ENCODE measurements around the gene RTF1. TPM values are rescaled to one million over a fixed set of nuclear protein-coding genes. Genes with fewer than 3 reads are reported as not detected.
"Not testable (repeated sequence)": the region's sequence is repeated elsewhere in the genome, so short reads cannot be mapped to it uniquely, and the experiment has no call there.

Gene RTF1
- total RNA-seq, 1 experiment from 2014 or later: 47.6 TPM

- TF ChIP-seq CTCF (conservative IDR thresholded peaks at IDR 0.05; ENCODE audit: low read depth, low read length) (no peak), EZH2 (IDR thresholded peaks at IDR 0.05; ENCODE audit: borderline replicate concordance, low read depth, low read length, poor library complexity, severe bottlenecking) (no peak)
- H3K4me3 ChIP-seq (ENCODE audit: low read depth, low read length, poor library complexity, severe bottlenecking): no peak overlapping the region
- BruUV-seq (replicated peaks): no TSS peak
- DNase-seq (ENCODE audit: low spot score): no peak
- H3K4me1 ChIP-seq (ENCODE audit: insufficient read depth, low read length, poor library complexity, severe bottlenecking): no peaks in the 10 kb centered on the region
- no peaks in the 10 kb centered on the region for H3K9me3 ChIP-seq (ENCODE audit: low read depth, low read length, poor library complexity, severe bottlenecking)
- no peaks in the 10 kb centered on the region for H3K27me3 ChIP-seq (replicated peaks; ENCODE audit: insufficient read depth, low read depth, low read length, poor library complexity)
- H3K36me3 ChIP-seq (ENCODE audit: insufficient read depth, low read length, poor library complexity, severe bottlenecking): peaks cover 13% of the 10 kb centered on the region
- ChIA-PET CTCF (no interaction called here), POLR2A (ENCODE audit: low non-redundant PET) (no interaction called here)
- no peak overlapping the region for H3K27ac ChIP-seq (ENCODE audit: low read depth, low read length, poor library complexity, severe bottlenecking)
- intact Hi-C loops (cut with micrococcal nuclease; ENCODE audit: unreplicated experiment): no loop called here
These were observed 18.3 kb downstream of the RTF1 start for GRCh38 chr15:41435037-41435786.

DNA sequence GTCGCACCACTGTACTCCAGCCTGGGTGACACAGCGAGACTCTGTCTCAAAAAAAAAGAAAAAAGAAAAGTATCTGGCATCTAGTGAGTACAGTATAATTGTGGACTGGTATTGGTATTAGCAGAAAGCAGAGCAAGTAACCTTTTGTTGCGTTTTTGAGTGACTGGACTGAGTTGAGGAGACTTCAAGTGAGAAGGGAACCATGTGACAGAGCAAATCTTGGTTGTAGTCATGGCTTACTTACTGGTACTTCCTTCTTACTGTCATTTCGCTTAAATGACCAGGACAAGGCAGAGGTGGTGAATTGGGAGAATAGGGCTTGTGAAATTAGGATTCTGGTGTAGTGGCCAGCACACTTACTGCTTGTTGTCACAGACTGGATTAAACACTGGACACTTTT is 20.6 kb downstream of the RTF1 start:
- no peak overlapping the region for H3K4me3 ChIP-seq (ENCODE audit: low read depth, low read length, poor library complexity, severe bottlenecking)
- H3K27ac ChIP-seq (ENCODE audit: low read depth, low read length, poor library complexity, severe bottlenecking): peak overlapping the region; percentile 10
- DNase-seq (ENCODE audit: low spot score): no peak
- H3K36me3 ChIP-seq (ENCODE audit: insufficient read depth, low read length, poor library complexity, severe bottlenecking): peaks cover 26% of the 10 kb centered on the region
- H3K27me3 ChIP-seq (replicated peaks; ENCODE audit: insufficient read depth, low read depth, low read length, poor library complexity): no peaks in the 10 kb centered on the region
- no peaks in the 10 kb centered on the region for H3K9me3 ChIP-seq (ENCODE audit: low read depth, low read length, poor library complexity, severe bottlenecking)
- POLR2A ChIA-PET (ENCODE audit: low non-redundant PET): no interaction called here
- TF ChIP-seq EZH2 (IDR thresholded peaks at IDR 0.05; ENCODE audit: borderline replicate concordance, low read depth, low read length, poor library complexity, severe bottlenecking) (no peak), CTCF (conservative IDR thresholded peaks at IDR 0.05; ENCODE audit: low read depth, low read length) (no peak)
- no peaks in the 10 kb centered on the region for H3K4me1 ChIP-seq (ENCODE audit: insufficient read depth, low read length, poor library complexity, severe bottlenecking)
- intact Hi-C loops (cut with micrococcal nuclease; ENCODE audit: unreplicated experiment): no loop called here
- CTCF ChIA-PET: no interaction called here
- no TSS peak for BruUV-seq (replicated peaks)

GRCh38 chr15:41438206-41438605 is 21.3 kb downstream of the RTF1 start:
- intact Hi-C loops (cut with micrococcal nuclease; ENCODE audit: unreplicated experiment): no loop called here
- no TSS peak for BruUV-seq (replicated peaks)
- ChIA-PET CTCF (interaction anchor here (0.6 to 0.7 kb wide), 3 partner anchors 28 to 457 kb away, joined by 3 to 5 read pairs (median 4); no protein-coding TSS in a partner anchor), POLR2A (ENCODE audit: low non-redundant PET) (interaction anchor here (0.6 kb wide), 1 partner anchor 45 kb away, joined by 5 read pairs; no protein-coding TSS in a partner anchor)
- H3K4me3 ChIP-seq (ENCODE audit: low read depth, low read length, poor library complexity, severe bottlenecking): no peak overlapping the region
- H3K4me1 ChIP-seq (ENCODE audit: insufficient read depth, low read length, poor library complexity, severe bottlenecking): no peaks in the 10 kb centered on the region
- no peaks in the 10 kb centered on the region for H3K9me3 ChIP-seq (ENCODE audit: low read depth, low read length, poor library complexity, severe bottlenecking)
- no peaks in the 10 kb centered on the region for H3K27me3 ChIP-seq (replicated peaks; ENCODE audit: insufficient read depth, low read depth, low read length, poor library complexity)
- DNase-seq (ENCODE audit: low spot score): no peak
- H3K27ac ChIP-seq (ENCODE audit: low read depth, low read length, poor library complexity, severe bottlenecking): peak overlapping the region; percentile 11
- H3K36me3 ChIP-seq (ENCODE audit: insufficient read depth, low read length, poor library complexity, severe bottlenecking): peaks cover 26% of the 10 kb centered on the region
- TF ChIP-seq CTCF (conservative IDR thresholded peaks at IDR 0.05; ENCODE audit: low read depth, low read length) (no peak), EZH2 (IDR thresholded peaks at IDR 0.05; ENCODE audit: borderline replicate concordance, low read depth, low read length, poor library complexity, severe bottlenecking) (no peak)

DNA sequence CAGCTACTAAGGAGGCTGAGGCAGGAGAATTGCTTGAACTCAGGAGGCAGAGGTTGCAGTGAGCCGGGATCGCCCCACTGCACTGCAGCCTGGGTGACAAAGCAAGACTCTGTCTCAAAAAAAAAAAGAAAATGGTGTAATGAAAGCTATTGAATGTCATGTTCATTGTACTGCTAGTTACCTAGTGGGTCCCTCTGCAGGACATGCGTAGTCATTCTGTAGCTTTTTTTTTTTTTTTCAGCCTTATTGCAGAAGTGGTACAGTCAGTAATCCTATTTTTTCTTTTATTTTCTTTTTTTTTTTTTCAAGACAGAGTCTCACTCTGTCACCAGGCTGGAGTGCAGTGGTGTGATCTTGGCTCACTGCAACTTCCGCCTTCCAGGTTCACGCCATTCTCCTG is 21.9 kb downstream of the RTF1 start:
- DNase-seq (ENCODE audit: low spot score); BruUV-seq (replicated peaks): not testable (repeated sequence)
- POLR2A ChIA-PET (ENCODE audit: low non-redundant PET): interaction anchor here (0.6 kb wide), 3 partner anchors 44 to 417 kb away, joined by 3 to 5 read pairs (median 3); no protein-coding TSS in a partner anchor

More for the DNA sequence above, 21.9 kb downstream of the RTF1 start:
- H3K27me3 ChIP-seq (replicated peaks; ENCODE audit: insufficient read depth, low read depth, low read length, poor library complexity); intact Hi-C loops (cut with micrococcal nuclease; ENCODE audit: unreplicated experiment); H3K4me3 ChIP-seq (ENCODE audit: low read depth, low read length, poor library complexity, severe bottlenecking); H3K9me3 ChIP-seq (ENCODE audit: low read depth, low read length, poor library complexity, severe bottlenecking); H3K4me1 ChIP-seq (ENCODE audit: insufficient read depth, low read length, poor library complexity, severe bottlenecking); H3K27ac ChIP-seq (ENCODE audit: low read depth, low read length, poor library complexity, severe bottlenecking): not testable (repeated sequence)
- H3K36me3 ChIP-seq (ENCODE audit: insufficient read depth, low read length, poor library complexity, severe bottlenecking): peaks cover 26% of the 10 kb centered on the region
- CTCF ChIA-PET: interaction anchor here (0.6 to 0.7 kb wide), 4 partner anchors 28 to 457 kb away, joined by 3 to 5 read pairs (median 4); no protein-coding TSS in a partner anchor

Measured in A673 (cell line).